HG02970 (cell line): ENCODE data around the gene MAP4K3.

ENCODE experiments used
- ATAC-seq: cut with Tn5 transposase; IDR thresholded peaks from one replicate; pipeline ENCODE4 v1.9.1; 2021; ENCODE audit warnings: mild to moderate bottlenecking, moderate library complexity, moderate number of reproducible peaks; ENCODE audit not compliant: unreplicated experiment, low FRiP score

Gene MAP4K3

DNA sequence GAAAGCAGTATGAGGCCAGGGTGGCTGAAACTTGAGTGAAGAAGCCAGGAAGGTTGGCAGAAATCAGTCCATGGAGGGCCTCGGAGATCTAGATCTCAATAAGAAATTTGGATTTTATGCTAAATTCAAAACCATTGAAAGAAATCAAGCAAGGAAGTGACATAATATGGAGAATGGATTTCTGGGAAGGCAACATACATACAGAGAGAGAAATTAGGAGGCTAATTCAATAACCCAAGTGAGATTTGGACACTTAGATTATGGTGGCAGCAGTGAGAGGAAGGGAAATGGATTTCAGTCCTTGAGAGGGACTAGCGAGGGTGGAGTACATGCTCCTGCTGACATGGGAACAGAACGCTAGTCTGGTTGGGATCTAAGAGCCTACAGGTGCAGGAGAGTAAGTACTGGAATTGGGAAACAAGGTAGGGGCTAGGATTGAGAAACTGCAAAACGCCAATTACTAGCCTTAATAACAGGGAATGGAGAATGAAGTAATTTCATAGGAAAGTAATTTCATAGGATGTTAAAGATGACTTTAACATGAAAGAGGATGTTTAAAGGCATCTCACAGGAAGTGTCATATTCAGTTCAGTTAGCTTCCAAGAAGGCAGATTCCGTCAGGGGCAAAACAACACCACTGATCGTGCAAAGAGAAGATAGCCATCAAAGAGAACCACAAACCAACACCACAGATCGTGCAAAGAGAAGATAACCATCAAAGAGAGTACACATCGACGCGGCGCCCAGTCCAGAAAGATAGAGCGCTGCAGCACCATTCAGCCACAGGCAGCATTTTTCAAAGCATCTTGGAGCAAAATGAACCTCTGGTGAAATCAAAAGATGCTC is 220.5 kb downstream of the MAP4K3 start:
- no peak for ATAC-seq

DNA sequence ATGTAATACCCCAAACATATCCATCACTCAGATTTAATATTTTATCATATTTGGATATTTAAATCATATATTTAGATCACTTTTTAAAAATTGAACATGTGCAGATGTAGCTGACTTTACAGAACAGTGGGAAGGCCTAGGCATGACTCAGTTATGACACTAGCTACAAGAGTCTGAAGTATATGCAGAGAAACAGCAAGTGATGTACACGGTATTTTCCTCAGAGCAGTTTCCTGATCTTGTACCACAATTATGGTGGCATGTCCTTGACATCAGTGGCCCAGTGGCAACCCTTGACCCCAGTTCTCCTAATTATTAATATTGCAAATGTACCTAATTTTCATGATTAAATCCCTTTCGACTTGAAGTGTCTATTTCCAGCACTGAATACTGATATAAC is 221.5 kb downstream of the MAP4K3 start:
- no peak for ATAC-seq

DNA sequence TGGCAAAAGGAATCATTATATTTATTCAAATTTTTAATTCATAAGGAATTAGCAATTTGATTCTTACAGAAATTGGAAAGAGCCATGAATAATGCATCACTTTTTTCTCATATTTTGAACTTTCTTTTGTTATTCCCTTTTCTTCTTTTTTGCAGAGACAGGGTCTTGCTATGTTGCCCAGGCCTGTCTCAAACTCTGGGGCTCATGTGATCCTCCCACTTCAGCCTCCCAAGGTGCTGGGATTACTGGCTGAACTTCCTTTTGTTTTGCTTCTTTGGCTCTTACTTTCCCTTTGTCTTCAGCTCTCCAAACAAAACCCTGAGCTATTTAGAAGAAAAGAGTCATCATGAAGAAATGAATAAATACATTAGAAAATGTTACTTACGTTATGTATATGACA is 224.1 kb downstream of the MAP4K3 start:
- no peak for ATAC-seq

DNA sequence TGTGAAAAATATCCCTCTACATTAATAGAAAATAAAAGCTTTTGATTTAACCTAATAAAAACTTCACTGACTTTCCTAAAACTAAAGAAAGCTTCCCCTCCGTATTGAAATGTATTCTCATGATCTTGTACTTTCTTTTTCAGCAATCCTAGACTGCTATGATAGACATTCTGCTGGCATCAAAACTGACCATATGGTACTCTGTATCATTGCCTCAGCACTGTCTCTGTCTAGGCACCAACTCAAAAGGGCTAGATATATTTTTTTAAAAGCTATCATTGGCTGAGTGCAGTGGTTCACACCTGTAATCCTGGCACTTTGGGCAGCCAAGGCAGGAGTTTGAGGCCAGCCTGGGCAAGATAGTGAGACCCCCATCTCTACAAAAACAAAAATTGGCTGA is 226.2 kb downstream of the MAP4K3 start:
- no peak for ATAC-seq

DNA sequence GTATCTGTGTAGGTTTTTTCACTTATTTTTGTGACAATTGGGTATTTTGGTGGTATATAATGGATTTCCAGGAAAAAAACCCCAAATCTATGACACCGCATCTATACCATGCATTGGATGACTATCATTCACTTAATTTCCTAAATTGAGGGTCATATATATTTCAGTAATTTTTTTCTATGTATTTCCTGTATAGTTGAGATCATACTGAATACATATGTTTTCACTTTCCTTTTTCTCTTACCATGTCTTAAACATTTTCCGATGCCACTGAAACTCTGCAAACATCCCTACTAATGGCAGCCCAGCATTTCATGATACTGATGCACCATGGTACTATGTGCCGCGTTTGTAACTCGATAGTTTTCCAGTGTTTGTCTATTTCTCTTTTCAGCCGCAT is 233.7 kb downstream of the MAP4K3 start:
- ATAC-seq, result no peak

DNA sequence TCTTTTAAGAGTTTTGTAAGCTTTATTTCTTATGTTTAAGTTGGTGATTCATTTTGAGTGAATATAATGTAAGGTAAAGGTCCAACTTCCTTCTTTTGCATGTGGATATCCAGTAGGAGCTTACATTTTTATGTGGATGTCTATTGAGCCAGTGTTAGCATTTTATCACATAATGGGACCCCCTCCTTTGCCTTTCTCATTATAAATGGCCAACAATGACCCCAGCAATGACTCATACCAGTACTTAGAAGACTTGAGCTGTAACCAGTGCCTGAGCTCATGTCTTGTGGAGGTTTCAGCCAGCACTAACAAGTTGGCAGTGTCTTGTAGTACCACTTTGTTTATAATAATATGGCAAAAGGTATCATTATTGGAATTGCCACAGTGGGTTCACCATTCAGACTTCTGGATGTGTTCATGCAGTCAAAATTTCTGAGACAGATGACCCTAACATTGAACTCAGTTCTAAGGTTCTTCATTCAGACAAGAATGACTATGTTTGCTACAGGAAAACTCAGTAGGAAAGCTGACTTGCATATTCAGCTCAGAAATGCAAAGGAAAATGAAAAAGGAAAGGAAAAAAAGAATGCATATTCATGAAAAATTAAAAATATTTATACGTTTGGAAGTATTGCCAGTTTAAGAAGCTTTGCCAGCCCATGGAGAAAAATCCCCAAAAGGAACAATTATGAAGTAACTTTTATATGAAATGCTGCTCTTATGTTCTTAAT is 234.3 kb downstream of the MAP4K3 start:
- no peak for ATAC-seq
